ENCODE measurements around the gene BSPRY.

- TF ChIP-seq CTCF (conservative IDR thresholded peaks at IDR 0.05 in 1 of 2, IDR thresholded peaks at IDR 0.05 in 1 of 2; ENCODE audit: low read depth in 1 of 2, low read length in 2 of 2) = no peak
- TF ChIP-seq EZH2 (IDR thresholded peaks at IDR 0.05; ENCODE audit: low read length, missing control alignments) = no peak
Observed at GRCh38 chr9:113373676-113374392, 24.5 kb downstream of the BSPRY start.
